Femur (tissue), 1 donor: Measurements from ENCODE around the gene IWS1.
"Not testable (repeated sequence)": the region's sequence is repeated elsewhere in the genome, so short reads cannot be mapped to it uniquely, and the experiment has no call there.

Experiments
- DNase-seq: peaks from one replicate; pipeline ENCODE4 v3.0.0-alpha.2; 2017

Gene IWS1

DNA sequence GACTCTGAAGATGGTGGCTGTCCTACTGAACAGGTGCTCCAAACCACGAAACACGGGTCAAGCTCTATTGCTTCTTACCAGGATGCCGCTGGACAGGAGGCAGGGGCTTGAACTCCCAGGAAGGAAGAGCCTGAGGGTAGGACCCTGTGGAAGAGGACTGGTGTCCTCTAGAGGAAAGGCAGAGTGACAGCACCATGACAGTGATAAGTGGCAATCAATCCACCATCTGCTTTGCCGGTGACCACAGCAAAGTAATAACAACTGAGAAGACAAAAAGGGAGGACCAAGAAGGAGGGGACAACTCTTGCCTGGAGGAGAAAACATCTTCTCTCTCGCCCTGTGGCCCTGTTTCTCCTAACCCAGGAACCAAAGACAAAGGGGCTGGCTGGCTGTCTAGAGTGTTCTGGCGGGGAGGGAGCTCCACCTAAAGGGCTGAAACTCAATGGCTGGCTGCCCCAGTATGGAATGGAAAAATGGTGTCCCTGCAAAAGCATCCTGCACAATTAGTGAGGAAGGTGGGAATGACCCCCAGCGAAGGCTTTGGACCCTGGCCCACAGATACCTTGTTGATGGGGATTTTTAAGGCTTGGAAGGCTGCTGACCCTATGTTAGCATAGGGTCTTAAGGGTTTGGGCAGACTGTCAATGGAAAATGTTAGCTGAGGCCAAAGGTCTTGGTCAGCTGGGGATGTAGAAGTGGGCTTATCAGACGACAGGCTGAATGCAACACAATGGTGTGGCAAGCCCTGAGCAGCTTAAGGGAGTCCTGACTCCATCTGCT, 72.7 kb downstream of the IWS1 start:
- DNase-seq = no peak

DNA sequence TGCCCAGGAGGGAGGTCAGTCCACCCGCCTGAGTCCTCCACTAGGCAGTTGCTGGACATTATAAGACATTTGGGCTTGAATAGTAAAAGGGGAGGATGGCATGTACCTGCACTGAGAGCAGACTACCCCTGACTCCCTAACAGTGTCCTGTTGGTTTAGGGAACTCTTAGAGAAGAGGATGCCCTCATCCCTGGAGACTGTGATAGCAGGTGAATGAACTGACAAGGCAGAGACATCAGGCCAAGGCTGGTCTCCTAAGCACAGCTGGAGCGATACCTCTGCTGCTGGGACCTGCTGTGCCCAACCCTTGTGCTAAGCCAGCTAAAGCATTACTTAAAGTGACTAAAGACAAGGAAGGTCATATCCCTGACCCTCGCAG, 73.3 kb downstream of the IWS1 start:
- DNase-seq = no peak

DNA sequence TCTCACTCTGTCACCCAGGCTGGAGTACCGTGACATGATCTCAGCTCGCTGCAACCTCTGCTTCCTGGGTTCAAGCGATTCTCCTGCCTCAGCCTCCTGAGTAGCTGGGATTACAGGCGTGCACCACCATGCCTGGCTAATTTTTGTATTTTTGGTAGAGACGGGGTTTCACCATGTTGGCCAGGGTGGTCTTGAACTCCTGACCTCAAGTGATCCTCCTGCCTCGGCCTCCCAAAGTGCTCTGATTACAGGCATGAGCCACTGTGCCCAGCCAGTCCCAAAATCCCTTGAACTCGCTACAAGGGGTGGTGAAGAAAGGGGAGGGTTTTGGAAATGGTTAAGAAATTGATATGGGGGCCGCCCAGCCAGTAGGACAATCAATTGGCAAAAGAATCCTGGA, 73.9 kb downstream of the IWS1 start:
- DNase-seq = not testable (repeated sequence)

DNA sequence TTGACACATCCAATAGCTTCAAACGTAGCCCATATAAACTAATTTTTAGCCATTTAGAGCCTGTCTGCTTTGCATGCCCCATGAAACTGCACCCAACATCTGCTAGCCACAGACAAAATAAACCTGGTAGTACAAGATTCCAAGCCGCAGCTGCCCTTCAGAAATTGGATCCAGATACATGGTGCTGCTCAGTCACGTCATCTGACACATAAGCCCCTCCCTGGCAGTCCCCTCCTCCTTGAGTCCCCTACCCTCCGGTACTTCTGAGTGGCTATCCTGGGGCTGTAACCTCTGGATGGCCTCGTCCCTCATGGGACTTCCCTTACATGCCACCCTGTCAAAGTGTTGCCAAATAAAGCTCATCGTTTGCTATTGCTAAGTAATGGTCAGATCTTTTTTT, 74.3 kb downstream of the IWS1 start:
- no peak for DNase-seq

DNA sequence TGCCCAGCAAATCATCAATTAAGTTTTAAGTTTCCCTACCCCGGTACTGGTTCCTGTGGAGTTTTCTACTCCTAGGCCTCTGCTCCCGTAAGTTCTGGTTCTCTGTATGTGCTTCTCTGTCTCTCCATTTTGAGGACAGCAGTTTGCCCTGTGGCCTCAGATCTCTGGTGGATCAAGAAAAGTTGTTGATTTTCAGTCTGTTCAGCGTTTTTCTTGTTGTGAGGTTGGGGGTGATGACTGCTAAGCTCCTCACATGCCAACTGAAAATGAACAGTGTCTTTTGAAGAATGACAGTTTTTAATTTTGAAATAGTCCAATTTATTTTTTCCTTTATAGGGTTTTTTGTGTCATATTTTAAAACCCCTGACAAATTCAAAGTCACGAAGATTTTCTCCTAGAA, 76.4 kb downstream of the IWS1 start:
- DNase-seq = no peak

DNA sequence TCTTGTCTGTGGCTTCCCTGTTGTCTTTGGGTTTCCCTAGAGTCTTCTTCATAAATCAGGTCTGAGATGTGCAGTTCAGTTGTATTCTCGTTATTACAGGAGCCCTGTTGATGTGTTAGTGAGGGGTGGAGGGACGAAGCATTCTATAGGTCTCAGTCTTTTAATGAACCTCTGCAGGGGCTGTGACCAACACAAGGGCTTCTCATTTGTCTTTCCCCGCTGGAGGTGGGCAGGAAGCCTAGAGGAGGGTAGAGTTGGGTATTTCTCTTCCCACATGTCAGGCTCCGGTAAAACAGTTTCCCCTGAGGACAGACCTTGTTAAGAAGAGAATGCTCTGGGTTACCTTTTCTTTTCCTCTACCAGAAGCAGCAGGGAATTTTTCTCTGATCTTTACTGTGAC, 76.9 kb downstream of the IWS1 start:
- no peak for DNase-seq

DNA sequence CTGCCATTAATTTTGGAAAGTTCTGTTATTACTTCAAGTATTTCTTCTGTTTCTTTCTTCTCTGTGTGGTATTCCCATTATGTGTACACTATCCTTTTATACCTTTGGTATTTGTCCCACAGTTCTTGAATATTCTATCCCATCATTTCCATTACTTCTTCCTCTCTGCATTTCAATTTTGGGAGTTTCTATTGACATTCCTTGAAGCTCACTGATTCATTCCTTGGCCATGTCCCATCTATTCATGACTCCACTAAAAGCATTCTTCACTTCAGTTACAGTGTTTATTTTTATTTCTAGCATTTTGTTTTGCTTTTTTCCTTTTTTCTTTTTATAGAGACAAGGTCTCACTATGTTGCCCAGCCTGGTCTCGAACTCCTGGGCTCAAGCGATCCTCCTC, 77.8 kb downstream of the IWS1 start:
- DNase-seq = no peak

DNA sequence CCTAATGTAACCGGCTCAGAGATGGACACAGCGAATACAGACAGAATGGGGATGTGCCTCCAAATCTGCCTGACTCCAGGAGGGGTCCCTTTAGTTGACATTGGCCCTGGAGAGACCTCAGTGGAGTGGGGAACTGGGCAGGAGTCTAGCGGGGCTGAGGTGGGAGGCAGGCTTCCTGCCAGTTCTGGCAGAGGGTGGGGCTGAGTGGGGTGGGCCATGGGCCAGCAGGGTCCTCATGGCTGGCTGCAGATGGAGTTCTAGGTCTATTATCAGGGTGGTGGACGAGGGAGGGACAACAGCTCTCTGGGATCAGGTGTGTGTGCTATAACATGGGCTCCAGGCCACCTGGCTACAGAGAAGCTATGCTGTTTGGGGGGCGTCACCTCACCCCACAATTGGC, 86.9 kb downstream of the IWS1 start:
- no peak for DNase-seq

DNA sequence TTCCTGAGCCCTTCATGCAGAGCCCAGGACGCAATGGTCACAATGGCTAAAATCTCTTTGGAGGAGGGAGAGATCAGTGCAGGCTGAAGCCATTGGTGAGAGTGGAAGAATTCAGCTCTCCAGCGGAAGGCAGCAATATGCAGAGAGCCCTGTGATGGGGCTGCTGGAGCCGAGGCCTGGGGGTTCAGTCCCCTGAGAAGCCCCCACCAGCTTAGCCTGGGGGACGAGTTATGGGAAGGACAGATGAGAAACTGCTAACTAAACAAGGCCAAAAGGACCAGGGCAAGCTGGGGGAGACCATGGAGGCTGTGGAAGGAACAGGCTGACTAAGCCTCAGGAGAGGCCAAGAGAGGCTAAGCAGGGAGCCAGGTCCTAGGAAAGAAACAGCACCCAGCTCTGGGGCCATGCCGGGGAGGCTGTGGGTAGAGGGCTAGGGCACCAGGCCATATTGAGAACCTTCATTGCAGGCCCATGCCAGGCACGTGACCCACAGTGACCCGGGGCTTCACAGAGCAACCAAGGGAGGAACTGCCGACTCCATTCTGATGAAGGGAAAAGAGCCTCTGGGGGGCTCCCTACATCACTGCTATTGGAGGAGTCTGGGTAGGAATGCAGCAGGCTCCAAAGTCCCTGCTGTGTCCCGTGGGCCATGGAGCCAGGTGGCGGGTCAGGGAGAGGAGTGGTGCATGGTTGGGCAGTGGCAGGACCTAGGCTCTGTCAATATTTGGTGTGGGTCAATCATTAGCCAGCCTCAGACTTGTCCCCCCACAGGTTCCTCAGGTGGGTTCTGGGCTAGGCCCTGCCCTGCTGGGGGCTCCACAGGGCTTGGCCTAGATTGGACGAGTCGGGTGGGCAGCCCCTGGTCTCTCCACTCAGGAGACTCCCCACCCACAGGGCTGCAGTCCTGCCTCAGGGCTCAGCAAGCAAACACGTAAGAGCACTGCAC, 88.2 kb downstream of the IWS1 start:
- no peak for DNase-seq

DNA sequence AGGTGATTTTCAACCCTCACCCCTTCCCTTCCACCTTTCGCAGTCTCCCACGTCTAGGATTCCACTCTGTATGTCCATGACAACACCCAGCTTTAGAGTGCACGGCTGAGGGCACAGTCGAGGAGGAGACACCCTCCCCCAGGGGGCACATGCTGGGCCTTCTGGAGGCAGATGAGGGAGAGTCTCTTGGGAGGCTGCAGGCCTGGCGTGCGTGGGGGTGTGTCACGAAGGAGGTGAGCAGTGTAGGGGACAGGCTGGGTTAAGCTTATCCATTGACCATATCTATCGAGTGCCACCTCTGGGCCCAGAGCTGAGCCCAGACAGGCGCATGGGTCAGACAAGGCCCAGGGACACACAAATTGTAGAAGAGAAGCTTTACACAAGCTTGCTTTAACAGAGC, 89.2 kb downstream of the IWS1 start:
- DNase-seq = no peak

DNA sequence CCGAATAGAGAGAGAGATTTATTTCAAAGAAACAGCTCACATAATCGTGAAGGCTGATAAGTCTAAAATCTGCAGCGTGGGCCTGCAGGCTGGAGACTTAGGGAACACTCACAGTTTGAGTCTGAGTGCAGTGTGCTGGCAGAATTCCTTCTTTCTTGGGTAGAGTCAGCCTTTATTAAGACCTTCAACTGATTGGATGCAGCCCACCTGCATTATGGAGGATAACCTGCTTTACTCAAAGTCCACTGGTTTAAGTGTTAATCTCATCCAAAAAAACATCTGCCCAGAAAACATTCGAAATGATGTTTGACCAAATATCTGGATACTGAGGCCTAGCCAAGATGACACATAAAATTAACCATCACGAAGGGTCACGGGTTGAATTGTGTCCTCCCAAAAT, 91.8 kb downstream of the IWS1 start:
- no peak for DNase-seq

DNA sequence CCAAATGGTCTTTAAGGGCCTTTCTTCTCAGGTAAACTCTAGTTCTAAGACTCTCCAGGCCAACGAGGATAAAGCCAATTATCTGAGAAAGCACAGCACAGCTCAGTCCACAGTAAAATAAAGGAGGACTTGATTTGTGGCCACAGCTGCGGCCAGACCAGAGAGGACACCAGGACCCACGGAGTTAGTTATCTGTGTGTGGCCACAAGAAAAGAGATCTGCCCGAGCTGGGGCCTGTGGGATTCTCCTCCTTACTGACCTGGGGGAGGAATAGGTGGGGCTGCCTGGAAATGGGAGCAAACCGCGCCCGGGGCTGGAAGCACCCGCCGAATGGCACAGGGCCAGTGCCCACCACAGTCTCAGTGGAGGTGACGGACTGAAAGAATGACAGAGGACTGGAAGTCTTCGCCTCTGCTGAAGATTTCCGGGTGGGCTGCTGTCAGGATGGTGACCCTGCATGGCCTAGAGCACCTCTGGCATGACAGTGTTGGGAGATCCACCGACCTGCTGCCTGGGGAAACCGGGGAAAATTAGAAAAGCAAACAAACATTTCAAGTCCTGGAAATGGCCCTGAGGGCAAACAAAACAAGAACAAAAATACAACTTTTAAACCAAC, 94.8 kb downstream of the IWS1 start:
- DNase-seq = no peak
